ENCODE measurements around the gene BABAM1.

Gene BABAM1

GRCh38 chr19:17304386-17305215 lies 37.4 kb downstream of the BABAM1 start:
- DNase-seq = no peak

DNA sequence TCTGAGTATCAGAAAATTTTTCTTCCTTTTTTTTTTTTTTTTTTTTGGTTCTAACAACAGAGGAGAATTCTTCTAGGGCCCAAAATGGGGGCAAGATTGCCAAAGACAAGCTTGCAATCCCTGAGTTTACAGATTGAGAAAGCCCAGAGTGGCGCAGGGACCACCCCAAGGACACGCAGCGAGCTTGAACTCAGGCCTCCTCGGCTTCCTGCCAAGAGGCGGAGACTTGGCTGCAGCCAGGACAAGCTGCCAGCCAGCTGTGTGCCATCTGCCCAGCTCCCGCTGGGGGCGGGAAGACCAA lies 37.9 kb downstream of the BABAM1 start:
- DNase-seq = no peak

- DNase-seq = peak; percentile 64 to 87 (median 79)
Observed at GRCh38 chr19:17305517-17306284, 38.5 kb downstream of the BABAM1 start, which contains the start of gene MRPL34. TSS of gene MRPL34 (plus strand) at chr19:17305872. CDS start at chr19:17305893, 21 bp downstream.

DNA sequence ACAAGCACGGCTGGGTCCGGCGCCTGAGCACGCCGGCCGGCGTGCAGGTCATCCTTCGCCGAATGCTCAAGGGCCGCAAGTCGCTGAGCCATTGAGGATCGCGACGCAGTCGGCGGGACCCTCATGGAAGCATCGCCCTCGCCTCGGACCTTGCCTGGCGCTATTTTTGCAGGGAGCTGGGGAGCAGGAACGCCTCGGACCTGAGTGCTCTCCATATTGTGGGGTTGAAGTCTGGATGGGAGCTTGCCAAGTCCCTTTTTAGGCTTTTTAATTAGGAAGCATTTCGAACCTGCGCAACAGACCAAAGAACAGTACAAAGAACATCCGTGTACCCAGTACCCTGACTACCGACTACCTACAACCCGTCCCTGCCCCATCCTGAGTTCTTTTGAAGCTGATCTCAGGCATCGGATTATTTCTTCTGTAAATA lies 39.1 kb downstream of the BABAM1 start:
- DNase-seq = no peak

- DNase-seq = no peak
Observed at GRCh38 chr19:17307876-17308377, 40.7 kb downstream of the BABAM1 start.

GRCh38 chr19:17309198-17309964 lies 42.1 kb downstream of the BABAM1 start, which contains the start of gene DDA1:
TSS of gene DDA1 (plus strand) at chr19:17309563. CDS start at chr19:17309655, 92 bp downstream.
- DNase-seq = peak; percentile 84 to 97 (median 94)

GRCh38 chr19:17309965-17310461 lies 42.8 kb downstream of the BABAM1 start:
- DNase-seq = peak in 1 of 4 experiments; percentile 47

- no peak for DNase-seq
Observed at GRCh38 chr19:17311455-17312188, 44.4 kb downstream of the BABAM1 start.

DNA sequence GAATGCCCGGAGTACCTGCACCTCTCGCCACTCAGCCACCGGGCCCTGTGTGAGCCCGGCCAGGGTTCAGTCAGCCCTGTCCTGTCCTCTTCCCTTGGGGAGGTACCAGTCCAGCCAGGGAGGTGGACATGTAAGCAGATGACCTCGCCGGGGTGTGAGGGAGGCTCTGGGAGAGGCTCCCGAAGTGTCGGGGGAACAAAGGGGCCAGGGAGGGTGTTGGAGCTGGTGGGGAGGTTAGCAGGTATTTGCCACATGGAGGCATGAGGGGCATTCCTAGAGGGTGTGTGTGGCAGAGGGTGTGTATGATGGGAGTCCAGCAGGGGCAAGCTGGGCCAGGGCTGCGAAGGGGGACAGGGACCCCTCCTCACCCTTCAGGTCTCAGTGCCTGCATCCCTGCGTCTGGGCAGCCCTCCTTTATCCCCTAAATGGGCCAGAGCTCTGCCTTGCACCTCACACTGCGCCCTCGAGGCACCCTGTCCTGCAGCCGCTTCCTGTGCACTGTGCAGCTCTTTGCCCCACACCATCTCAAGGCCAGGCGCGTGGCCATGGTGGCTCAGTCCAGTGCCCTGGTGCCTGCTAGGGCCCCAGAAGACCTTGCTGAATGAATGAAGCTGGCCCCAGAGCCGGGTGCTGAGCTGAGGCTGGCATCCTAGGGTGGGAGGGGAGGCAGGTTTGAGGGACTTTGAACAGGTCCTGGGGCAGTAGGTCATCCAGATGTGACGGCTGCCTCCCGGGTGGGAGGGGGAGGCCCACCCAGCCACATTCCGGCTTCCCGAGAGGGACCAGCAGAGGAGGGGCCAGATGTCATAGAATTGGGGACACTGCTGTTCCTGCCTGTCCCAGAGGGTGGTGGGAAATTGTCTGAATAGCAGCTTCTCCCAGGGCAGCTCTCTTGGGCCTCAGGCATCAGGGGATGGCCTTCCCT lies 45.2 kb downstream of the BABAM1 start:
- no peak for DNase-seq

- no peak for DNase-seq
Observed at GRCh38 chr19:17314007-17314593, 46.9 kb downstream of the BABAM1 start.

GRCh38 chr19:17318966-17319365 lies 51.7 kb downstream of the BABAM1 start:
- no peak for DNase-seq

DNA sequence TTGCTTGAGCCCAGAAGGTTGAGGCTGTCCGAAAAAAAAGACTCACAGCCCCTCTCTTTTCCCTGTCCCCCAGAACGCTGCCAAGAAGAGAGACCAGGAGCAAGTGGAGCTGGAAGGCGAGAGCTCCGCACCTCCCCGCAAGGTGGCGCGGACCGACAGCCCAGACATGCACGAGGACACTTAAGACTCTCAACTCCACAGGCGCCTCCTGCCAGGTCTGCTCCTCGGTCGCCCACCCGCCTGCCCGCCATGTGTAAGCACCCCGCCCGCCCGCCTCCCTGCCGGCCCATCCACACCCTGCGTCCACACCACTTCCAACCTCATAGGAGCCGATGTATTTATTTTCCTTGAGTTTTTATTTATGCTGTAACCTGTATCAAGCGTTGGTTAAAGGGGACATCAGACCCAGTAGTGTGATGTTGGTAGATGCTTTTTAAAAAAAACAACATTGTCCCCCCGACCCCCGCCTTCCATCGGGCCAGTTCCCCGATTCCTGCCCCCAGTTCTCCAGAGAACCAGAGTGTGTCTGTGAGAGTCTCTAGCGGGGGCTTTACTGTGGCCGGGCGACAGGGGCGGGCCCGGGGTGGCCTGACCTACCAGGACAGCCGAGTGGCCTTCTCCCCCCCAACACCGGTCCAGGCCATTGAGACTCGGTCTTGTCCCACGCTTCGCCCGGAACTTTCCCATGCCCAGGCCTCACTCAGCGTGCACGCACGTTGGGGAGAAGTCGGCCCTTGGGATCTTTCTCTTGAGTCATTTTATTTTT lies 52.4 kb downstream of the BABAM1 start:
- no peak for DNase-seq

- DNase-seq = no peak
Observed at GRCh38 chr19:17320435-17320834, 53.2 kb downstream of the BABAM1 start.

DNA sequence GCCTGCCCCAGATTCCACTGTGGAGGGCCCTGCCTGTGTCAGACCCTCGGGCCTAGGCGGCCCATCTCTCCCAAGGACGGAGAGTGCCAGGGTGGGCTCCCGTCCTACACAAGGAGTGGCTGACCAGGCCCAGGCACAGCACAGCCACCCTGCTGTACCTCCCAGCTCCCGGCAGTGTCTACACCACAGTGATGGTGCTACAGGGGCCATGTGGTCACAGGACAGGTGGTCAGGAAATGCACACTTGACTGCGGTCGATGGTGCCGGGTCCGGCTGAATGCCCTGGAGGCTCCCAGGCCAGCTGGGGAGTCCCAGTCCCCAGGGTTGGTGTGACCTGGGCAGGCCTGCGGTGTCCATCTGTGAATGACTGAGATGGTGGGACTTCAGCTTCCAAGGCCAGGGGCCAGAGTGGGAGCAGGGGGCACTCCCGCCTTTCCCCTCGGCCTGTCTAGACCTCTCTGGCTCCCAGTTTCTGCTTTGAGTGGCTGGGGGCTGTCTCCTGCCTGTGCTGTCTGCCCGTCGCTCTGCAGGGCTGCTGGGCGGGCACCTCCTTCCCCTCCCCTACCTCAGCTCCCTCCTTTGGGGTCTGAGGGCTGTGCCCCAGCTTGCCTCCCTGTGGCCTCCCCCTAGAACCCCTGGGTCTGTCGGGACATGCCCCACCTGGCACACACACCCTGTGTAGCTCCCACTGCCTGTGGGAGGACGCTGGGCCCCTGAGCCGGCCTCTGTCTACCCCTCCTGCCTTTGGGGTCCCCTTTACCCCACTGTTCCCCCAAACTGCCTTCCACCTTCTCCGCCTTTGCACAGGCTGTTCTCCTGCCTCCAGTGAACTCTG lies 54.6 kb downstream of the BABAM1 start:
- no peak for DNase-seq

DNA sequence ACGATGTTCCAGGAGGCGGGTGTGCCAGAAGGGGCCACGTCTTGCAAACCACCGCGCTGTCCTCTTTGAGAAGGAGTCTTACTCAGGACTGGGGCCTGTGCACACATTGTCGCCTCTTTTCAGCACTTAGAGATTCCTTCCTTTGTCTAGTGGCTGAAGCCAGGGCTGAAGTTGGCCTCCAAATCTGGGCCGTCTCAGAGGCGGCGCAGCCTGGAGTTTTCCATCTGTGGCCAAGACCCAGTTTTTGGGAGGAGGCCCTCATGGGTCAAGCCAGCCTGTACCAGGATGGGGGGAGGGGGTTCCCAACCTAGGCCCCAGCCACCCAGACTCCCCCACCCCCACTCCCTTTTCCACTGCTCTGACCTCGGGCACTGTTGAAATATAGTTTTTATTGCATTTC lies 55.6 kb downstream of the BABAM1 start:
- DNase-seq = no peak

GRCh38 chr19:17323300-17323963 lies 56.2 kb downstream of the BABAM1 start:
- no peak for DNase-seq

GRCh38 chr19:17323964-17324332 lies 56.7 kb downstream of the BABAM1 start:
- DNase-seq = no peak
